HCT116 (cell line): ENCODE results near the gene SRGAP1. TPM values are rescaled to one million over a fixed set of nuclear protein-coding genes. Genes with fewer than 3 reads are reported as not detected.

ENCODE experiments used
- ATAC-seq: fragments of 200-7000 bp; cut with Tn5 transposase; 2 replicates; pipeline ENCODE4 v1.9.1; 2020; ENCODE audit warnings: mild to moderate bottlenecking, moderate library complexity
- BruUV-seq: library from RNA; stranded (reverse); fragments of 400-500 nt; replicated peaks from 2 replicates; lab custom pipeline; 2021; lab: Mats Ljungman, UMichigan
- CTCF ChIA-PET: fragments of 300-600 bp; sonication (Branson Sonifier 250); formaldehyde crosslinking; loops from one replicate; lab custom pipeline; 2021; ENCODE audit warnings: antibody characterized with exemption; lab: Charles Lee
- POLR2A ChIA-PET: fragments of 300-600, 350-600 bp; sonication (Branson Sonifier 250); formaldehyde crosslinking; loops from one replicate; lab custom pipeline; 2021; ENCODE audit warnings: antibody characterized with exemption; lab: Charles Lee
- RAD21 ChIA-PET, 2 experiments: fragments of 300-600 bp; sonication (Branson Sonifier 250); formaldehyde crosslinking; loops; one replicate each; lab custom pipeline; 2023; ENCODE audit warnings: low total read pairs in 2 of 2; ENCODE audit not compliant: uncharacterized antibody in 2 of 2, unreplicated experiment in 2 of 2, low non-redundant PET in 1 of 2; lab: Charles Lee
- DNase-seq: peaks from one replicate; pipeline ENCODE4 v3.0.0-alpha.2; 2010; ENCODE audit warnings: low read depth, low spot score
- H2AFZ ChIP-seq: fragments of 200-600 bp; shearing (Covaris generic), sonication (generic); 2 replicates; pipeline ENCODE4 v1.6.1; 2017; ENCODE audit warnings: low read depth, mixed run types, mixed read lengths, antibody characterized with exemption, low read length; ENCODE audit not compliant: poor library complexity, severe bottlenecking
- H3K27ac ChIP-seq: 2 replicates; pipeline ENCODE4 v1.5.1; 2012; ENCODE audit warnings: low read depth, low read length
- H3K27me3 ChIP-seq: fragments of 200-600 bp; sonication (generic); 2 replicates; pipeline ENCODE4 v1.6.1; 2016; ENCODE audit warnings: mixed run types, low read length, mixed read lengths; ENCODE audit not compliant: insufficient read depth
- H3K36me3 ChIP-seq, 2 experiments: fragments of 200-500 bp in 1 of 2; fragments of 200-600 bp in 1 of 2; sonication (Bioruptor generic) in 1 of 2; sonication (generic) in 1 of 2; 2 replicates each; pipeline versions ENCODE4 v1.5.1 to v1.6.1; 2014 to 2016; ENCODE audit warnings: low read length in 2 of 2, inconsistent platforms in 1 of 2, mixed read lengths in 1 of 2, mixed run types in 1 of 2; ENCODE audit not compliant: insufficient read depth in 2 of 2, control insufficient read depth in 1 of 2
- H3K4me1 ChIP-seq, 2 experiments: fragments of 200-600 bp in 1 of 2; sonication (generic) in 1 of 2; 2 replicates each; pipeline versions ENCODE4 v1.5.1 to v1.6.1; 2012 to 2017; ENCODE audit warnings: low read length in 2 of 2, inconsistent platforms in 1 of 2, mild to moderate bottlenecking in 1 of 2, mixed read lengths in 1 of 2, mixed run types in 1 of 2, moderate library complexity in 1 of 2; ENCODE audit not compliant: insufficient read depth in 2 of 2, control insufficient read depth in 1 of 2
- H3K4me2 ChIP-seq: fragments of 200-600 bp; sonication (generic); 2 replicates; pipeline ENCODE4 v1.6.1; 2017; ENCODE audit warnings: mixed run types, low read length, mixed read lengths
- H3K4me3 ChIP-seq, 2 experiments: fragments of 200-600 bp in 1 of 2; sonication (generic) in 1 of 2; replicated peaks in 1 of 2; 2 replicates each; pipeline ENCODE4 v1.5.1; 2011 to 2016; ENCODE audit warnings: low read length in 2 of 2, control low read depth in 1 of 2, low read depth in 1 of 2, mild to moderate bottlenecking in 1 of 2, mixed read lengths in 1 of 2, mixed run types in 1 of 2
- H3K79me2 ChIP-seq: fragments of 200-600 bp; sonication (generic); 2 replicates; pipeline ENCODE4 v1.6.1; 2017; ENCODE audit warnings: mild to moderate bottlenecking, mixed run types, low read length, moderate library complexity, mixed read lengths; ENCODE audit not compliant: insufficient read depth
- H3K9ac ChIP-seq: fragments of 200-600 bp; sonication (generic); 2 replicates; pipeline ENCODE4 v1.6.1; 2016; ENCODE audit warnings: low read length, mixed read lengths
- H3K9me2 ChIP-seq: fragments of 200-600 bp; sonication (generic), shearing (Covaris generic); 2 replicates; pipeline ENCODE4 v1.6.1; 2017; ENCODE audit warnings: mixed run types, mild to moderate bottlenecking, moderate library complexity; ENCODE audit not compliant: insufficient read depth
- H3K9me3 ChIP-seq, 2 experiments: fragments of 200-500 bp in 1 of 2; fragments of 200-600 bp in 1 of 2; sonication (Bioruptor generic) in 1 of 2; sonication (generic) in 1 of 2; 2 replicates each; pipeline ENCODE4 v1.6.1; 2014 to 2017; ENCODE audit warnings: low read length in 2 of 2, mixed read lengths in 2 of 2, inconsistent platforms in 1 of 2, low read depth in 1 of 2, mild to moderate bottlenecking in 1 of 2, mixed run types in 1 of 2, moderate library complexity in 1 of 2; ENCODE audit not compliant: control insufficient read depth in 1 of 2, insufficient read depth in 1 of 2
- H4K20me1 ChIP-seq: fragments of 200-600 bp; sonication (generic), shearing (Covaris generic); 2 replicates; pipeline ENCODE4 v1.6.1; 2017; ENCODE audit warnings: mixed run types, mild to moderate bottlenecking, moderate library complexity; ENCODE audit not compliant: insufficient read depth
- EZH2 ChIP-seq: fragments of 200-600 bp; sonication (generic); IDR thresholded peaks from 2 replicates; pipeline ENCODE4 v1.6.1; 2017; ENCODE audit warnings: antibody characterized with exemption, mixed run types
- FOSL1 ChIP-seq: IDR thresholded peaks from 2 replicates; pipeline ENCODE4 v1.6.1; 2012; ENCODE audit warnings: low read depth
- RAD21 ChIP-seq: IDR thresholded peaks from 2 replicates; pipeline ENCODE4 v1.6.1; 2012; ENCODE audit warnings: low read depth, mild to moderate bottlenecking
- SIN3A ChIP-seq: IDR thresholded peaks from 2 replicates; pipeline ENCODE4 v1.6.1; 2012; ENCODE audit warnings: low read depth
- YY1 ChIP-seq: IDR thresholded peaks from 2 replicates; pipeline ENCODE4 v1.6.1; 2011; ENCODE audit warnings: low read length, low read depth, moderate library complexity, mild to moderate bottlenecking; ENCODE audit not compliant: insufficient replicate concordance; ENCODE audit errors: extremely low read depth
- ZFX ChIP-seq: fragments of 450-650 bp; IDR thresholded peaks from 2 replicates; pipeline ENCODE4 v1.6.1; 2017
- intact Hi-C: fragments of 100-400 bp; cut with micrococcal nuclease; formaldehyde crosslinking; loops from 2 replicates; pipeline ENCODE4 v1.10.0; 2022
- total RNA-seq: library from RNA; stranded (reverse); gene quantifications from one replicate; pipeline ENCODE4 v1.2.1, GENCODE V29; 2021; ENCODE audit not compliant: unreplicated experiment
- TF ChIP-seq, protein P1 (sequence below): IDR thresholded peaks from 2 replicates; pipeline ENCODE4 v1.6.1; 2012; ENCODE audit warnings: low read depth
- TF ChIP-seq, protein P2 (sequence below): IDR thresholded peaks from 2 replicates; pipeline ENCODE4 v1.6.1; 2011; ENCODE audit warnings: mild to moderate bottlenecking, low read length, moderate library complexity; ENCODE audit not compliant: insufficient replicate concordance; ENCODE audit errors: extremely low read depth

Gene SRGAP1
- total RNA-seq, 1 experiment from 2014 or later = 16.6 TPM

GRCh38 chr12:64187370-64187769, 342.9 kb downstream of the SRGAP1 start:
- DNase-seq = no peak
- CTCF ChIA-PET = no interaction called here
- Histone ChIP-seq H3K9me2 (no peaks in the 10 kb centered on the region), H4K20me1 (no peaks in the 10 kb centered on the region), H3K4me2 (peak overlapping the region; percentile 57), H3K9ac (no peak overlapping the region), H3K36me3 (no peaks in the 10 kb centered on the region), H3K4me1 (peaks cover under 1 to 22% of the 10 kb centered on the region in 2 experiments; a peak in 3 of 4 replicates), H3K9me3 (no peaks in the 10 kb centered on the region)
- BruUV-seq = no TSS peak
- intact Hi-C loops = no loop called here
- POLR2A ChIA-PET = no interaction called here
- TF ChIP-seq, protein P1, sequence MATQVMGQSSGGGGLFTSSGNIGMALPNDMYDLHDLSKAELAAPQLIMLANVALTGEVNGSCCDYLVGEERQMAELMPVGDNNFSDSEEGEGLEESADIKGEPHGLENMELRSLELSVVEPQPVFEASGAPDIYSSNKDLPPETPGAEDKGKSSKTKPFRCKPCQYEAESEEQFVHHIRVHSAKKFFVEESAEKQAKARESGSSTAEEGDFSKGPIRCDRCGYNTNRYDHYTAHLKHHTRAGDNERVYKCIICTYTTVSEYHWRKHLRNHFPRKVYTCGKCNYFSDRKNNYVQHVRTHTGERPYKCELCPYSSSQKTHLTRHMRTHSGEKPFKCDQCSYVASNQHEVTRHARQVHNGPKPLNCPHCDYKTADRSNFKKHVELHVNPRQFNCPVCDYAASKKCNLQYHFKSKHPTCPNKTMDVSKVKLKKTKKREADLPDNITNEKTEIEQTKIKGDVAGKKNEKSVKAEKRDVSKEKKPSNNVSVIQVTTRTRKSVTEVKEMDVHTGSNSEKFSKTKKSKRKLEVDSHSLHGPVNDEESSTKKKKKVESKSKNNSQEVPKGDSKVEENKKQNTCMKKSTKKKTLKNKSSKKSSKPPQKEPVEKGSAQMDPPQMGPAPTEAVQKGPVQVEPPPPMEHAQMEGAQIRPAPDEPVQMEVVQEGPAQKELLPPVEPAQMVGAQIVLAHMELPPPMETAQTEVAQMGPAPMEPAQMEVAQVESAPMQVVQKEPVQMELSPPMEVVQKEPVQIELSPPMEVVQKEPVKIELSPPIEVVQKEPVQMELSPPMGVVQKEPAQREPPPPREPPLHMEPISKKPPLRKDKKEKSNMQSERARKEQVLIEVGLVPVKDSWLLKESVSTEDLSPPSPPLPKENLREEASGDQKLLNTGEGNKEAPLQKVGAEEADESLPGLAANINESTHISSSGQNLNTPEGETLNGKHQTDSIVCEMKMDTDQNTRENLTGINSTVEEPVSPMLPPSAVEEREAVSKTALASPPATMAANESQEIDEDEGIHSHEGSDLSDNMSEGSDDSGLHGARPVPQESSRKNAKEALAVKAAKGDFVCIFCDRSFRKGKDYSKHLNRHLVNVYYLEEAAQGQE = no peak
- no peak for TF ChIP-seq EZH2
- no peak for TF ChIP-seq YY1
- TF ChIP-seq ZFX = no peak
- no peak for TF ChIP-seq RAD21
- TF ChIP-seq, protein P2, sequence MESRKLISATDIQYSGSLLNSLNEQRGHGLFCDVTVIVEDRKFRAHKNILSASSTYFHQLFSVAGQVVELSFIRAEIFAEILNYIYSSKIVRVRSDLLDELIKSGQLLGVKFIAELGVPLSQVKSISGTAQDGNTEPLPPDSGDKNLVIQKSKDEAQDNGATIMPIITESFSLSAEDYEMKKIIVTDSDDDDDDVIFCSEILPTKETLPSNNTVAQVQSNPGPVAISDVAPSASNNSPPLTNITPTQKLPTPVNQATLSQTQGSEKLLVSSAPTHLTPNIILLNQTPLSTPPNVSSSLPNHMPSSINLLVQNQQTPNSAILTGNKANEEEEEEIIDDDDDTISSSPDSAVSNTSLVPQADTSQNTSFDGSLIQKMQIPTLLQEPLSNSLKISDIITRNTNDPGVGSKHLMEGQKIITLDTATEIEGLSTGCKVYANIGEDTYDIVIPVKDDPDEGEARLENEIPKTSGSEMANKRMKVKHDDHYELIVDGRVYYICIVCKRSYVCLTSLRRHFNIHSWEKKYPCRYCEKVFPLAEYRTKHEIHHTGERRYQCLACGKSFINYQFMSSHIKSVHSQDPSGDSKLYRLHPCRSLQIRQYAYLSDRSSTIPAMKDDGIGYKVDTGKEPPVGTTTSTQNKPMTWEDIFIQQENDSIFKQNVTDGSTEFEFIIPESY = no peak
- peak; percentile 22; the same call in 1 of the 2 replicates for TF ChIP-seq FOSL1
- TF ChIP-seq SIN3A = no peak
- TF ChIP-seq, all 23 proteins: peak for 1
- H3K27ac ChIP-seq = no peak overlapping the region
- no peaks in the 10 kb centered on the region for H3K27me3 ChIP-seq
- no peak overlapping the region for H3K4me3 ChIP-seq
- RAD21 ChIA-PET = no interaction called here
- no peak overlapping the region for H2AFZ ChIP-seq
- no peaks in the 10 kb centered on the region for H3K79me2 ChIP-seq
- no peak for ATAC-seq
